Cardiac fibroblast (primary cell): ENCODE measurements around the gene PSTPIP1.

ENCODE experiments used
- DNase-seq, 2 donors: peaks; one replicate each; pipeline versions ENCODE4 v3.0.0 to v3.0.0-alpha.2; 2010; ENCODE audit warnings: low read depth in 2 of 2
- H3K4me3 ChIP-seq, 2 donors: replicated peaks in 1 of 2; 1 replicate in 1 of 2; 2 replicates in 1 of 2; pipeline ENCODE4 v1.5.1; 2011; ENCODE audit warnings: low read depth in 2 of 2, low read length in 2 of 2, mild to moderate bottlenecking in 2 of 2, moderate library complexity in 1 of 2
- TF ChIP-seq, protein P1 (sequence below): IDR thresholded peaks from one replicate; pipeline ENCODE4 v1.5.1; 2011; ENCODE audit warnings: low read depth, mild to moderate bottlenecking, low read length, inconsistent platforms

PSTPIP1 gene

DNA sequence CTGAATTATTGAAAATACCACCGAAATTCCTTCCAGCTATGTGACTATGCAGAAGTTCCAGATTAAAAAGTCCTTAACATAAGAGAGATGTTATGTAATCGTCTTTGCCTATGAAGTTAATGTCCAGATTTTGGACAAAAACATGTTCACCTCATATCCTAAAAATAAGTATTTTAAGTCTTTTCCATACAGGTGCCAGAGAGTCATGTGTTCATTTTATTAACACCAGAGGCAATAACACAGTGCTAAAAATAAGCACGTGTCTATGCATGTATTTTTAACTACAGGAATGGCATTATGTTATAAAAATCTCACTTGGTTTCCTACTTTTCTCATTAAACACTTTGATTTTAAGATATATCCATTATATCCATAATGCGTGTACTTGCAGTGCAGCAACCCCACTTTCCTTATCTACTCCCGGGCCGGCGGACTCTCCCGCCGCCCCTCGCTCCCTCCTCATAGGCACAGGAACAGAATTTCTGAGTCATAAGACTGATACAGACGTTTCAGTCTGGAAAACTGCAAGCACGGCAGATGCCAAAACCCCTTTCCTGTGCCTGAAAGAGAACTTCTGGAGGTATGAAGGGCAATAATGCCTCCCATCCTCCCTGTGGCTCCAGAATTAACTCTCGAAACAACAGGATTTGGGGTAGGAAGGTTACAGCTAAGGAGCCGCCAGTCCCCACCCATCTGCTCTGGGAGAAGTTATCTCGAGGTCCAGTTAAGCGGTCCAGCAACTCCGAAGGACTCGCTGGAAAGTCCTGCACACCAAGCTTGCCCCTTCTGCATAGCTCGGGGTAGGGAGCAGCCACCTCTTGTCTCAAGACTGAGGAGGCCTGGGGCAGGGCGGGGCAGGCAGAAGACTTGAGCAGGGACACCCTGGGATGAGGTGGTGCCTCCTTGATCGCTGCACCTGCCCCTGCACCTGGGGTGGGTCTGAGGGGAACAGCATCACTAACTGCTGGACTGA, 22.3 kb upstream of the PSTPIP1 start:
- peak; percentile 48 to 73 for DNase-seq
- TF ChIP-seq, protein P1, sequence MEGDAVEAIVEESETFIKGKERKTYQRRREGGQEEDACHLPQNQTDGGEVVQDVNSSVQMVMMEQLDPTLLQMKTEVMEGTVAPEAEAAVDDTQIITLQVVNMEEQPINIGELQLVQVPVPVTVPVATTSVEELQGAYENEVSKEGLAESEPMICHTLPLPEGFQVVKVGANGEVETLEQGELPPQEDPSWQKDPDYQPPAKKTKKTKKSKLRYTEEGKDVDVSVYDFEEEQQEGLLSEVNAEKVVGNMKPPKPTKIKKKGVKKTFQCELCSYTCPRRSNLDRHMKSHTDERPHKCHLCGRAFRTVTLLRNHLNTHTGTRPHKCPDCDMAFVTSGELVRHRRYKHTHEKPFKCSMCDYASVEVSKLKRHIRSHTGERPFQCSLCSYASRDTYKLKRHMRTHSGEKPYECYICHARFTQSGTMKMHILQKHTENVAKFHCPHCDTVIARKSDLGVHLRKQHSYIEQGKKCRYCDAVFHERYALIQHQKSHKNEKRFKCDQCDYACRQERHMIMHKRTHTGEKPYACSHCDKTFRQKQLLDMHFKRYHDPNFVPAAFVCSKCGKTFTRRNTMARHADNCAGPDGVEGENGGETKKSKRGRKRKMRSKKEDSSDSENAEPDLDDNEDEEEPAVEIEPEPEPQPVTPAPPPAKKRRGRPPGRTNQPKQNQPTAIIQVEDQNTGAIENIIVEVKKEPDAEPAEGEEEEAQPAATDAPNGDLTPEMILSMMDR, result no peak
- H3K4me3 ChIP-seq, result peak overlapping the region; percentile 21 to 29

DNA sequence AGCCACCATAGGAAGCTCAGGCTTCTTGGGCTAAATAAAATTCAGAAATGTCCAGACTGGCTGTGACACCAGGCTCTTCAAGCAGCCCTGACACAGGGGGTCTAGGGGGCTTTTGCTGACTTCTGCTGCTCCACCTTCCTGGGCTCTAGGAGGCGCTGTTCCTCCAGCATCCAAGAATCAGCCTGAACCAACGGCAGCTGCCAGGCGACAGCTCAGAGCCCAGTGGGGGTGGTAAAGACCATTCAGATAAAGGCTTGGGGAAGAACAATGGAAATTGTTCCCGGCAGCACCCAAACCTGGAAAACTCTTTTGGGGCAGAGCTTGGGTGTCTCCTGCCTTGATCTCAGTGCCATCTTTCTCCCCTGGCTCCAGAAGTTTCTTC, 21.6 kb upstream of the PSTPIP1 start:
- H3K4me3 ChIP-seq, result no peak overlapping the region

DNA sequence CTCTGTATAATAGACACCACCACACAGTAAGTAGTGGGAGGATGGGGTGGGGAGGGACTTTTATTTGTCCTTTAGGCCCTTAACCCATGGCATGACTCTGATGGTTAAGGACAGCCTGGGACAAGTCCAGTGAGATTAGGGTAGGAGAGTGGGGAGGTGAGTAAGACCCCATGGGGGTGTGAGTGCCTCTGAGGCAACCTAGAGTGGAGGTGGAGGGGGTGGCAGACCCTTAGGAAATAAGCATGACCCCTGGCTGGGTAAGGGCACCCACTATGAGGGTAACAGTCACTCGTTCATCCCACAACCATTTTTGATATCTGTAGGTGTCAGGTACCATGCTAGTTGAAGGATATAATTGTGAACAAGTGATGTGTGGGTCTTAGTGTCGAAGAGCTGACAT, 21.0 kb upstream of the PSTPIP1 start:
- no peak for DNase-seq
- no peak overlapping the region for H3K4me3 ChIP-seq
- TF ChIP-seq, protein P1, result no peak

More for the DNA sequence above, 21.6 kb upstream of the PSTPIP1 start:
- TF ChIP-seq, protein P1, result peak; percentile 79
- peak; percentile 69 to 74 for DNase-seq

DNA sequence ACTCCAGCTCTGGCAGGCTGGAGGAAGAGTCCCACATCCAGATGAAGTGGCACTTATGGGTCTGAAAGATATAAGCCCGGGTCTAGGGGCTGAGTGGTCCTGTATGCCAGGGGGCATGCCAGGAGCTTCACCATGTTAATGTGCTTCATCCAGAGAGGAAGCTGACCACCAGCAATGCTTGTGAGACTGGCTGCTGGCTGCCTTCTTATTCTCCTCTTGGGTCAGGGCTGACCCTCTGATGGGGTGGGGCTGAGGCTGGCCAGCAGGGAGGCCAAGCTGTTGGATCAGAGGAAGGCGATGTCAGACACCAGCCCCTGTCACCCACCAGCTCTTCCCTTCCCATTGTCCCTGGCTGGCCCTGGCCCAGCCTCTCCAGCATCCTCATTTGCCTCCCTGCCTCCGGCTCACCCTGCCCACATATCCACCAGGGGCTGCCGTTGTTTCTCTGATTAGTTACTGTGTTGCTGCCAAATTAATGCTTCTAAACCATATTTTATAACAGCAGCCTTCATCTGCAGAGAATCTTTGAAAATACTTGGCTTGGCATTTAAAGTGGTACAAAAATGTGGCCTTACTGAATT, 20.4 kb upstream of the PSTPIP1 start:
- TF ChIP-seq, protein P1, result no peak
- no peak overlapping the region for H3K4me3 ChIP-seq
- no peak for DNase-seq

DNA sequence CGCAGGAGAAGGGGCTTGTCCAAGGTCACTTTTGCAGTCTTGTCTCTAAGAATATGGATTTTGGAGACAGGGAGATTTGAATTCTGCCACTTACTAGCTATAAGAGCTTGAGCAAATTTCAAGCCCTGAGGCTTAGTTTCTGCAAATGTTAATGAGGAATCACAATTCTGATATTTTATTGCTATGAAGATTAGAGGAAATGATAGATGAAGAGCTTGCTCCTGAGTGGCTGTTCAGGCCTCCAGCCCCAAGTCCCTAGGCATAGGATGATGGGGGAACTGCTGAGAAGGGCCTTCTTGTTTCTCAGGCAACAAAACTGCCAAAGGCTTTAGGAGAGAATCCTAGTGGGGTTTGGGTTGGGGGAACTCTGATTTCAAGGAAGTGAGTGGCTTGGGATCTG, 18.8 kb upstream of the PSTPIP1 start:
- H3K4me3 ChIP-seq, result no peak overlapping the region
- TF ChIP-seq, protein P1, result no peak
- DNase-seq, result no peak

DNA sequence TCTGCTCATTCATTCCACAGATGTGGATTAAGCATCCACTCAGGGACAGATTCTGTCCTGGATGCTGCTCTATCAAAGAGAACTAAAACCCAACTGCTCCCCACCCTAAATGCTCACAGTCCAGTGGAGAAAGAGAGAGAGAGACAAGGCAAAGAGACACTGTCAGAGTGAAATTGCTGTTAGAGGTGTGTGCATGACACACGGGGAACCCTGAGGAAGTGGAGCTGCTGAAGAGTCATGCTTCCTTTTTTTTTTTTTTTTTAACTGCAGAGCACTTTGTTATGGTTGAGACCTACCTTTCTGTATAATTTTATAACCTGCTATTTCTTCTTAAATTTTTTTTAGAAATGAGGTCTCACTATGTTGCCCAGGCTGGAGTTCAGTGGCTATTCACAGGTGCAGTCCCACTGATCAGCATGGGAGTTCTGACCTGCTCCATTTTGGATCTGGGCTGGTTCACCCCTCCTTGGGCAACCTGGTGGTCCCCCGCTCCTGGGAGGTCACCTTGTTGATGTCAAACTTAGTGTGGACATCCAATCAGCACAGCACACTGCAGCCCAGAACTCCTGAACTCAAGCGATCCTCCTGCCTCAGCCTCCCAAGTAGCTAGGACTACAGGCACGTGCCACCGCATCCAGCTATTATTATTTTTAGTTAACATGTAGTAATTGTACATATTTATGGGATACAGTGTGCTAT, 18.2 kb upstream of the PSTPIP1 start:
- no peak overlapping the region for H3K4me3 ChIP-seq
- TF ChIP-seq, protein P1, result no peak
- peak in 1 of 2 donors; percentile 9 for DNase-seq
